Gastroesophageal sphincter (tissue), 4 donors: ENCODE measurements around the gene FNDC3B. TPM values are rescaled to one million over a fixed set of nuclear protein-coding genes. Genes with fewer than 3 reads are reported as not detected.

ENCODE experiments used
- ATAC-seq: fragments of 150-250 bp; one replicate; pipeline ENCODE4 v1.9.1; 2016; ENCODE audit warnings: mild to moderate bottlenecking, moderate library complexity
- H3K27ac ChIP-seq, 4 donors: fragments of 200-600 bp; sonication (generic) in 3 of 4; 1 replicate in 3 of 4; 2 replicates in 1 of 4; pipeline ENCODE4 v1.5.1; 2016 to 2019
- H3K27me3 ChIP-seq: fragments of 200-600 bp; sonication (generic); one replicate; pipeline ENCODE4 v1.5.1; 2019
- H3K36me3 ChIP-seq, 2 donors: fragments of 200-600 bp; sonication (generic); one replicate each; pipeline ENCODE4 v1.5.1; 2019; ENCODE audit warnings: control low read depth in 1 of 2
- H3K4me1 ChIP-seq, 3 donors: fragments of 200-600 bp; sonication (generic); 1 replicate in 2 of 3; 2 replicates in 1 of 3; pipeline ENCODE4 v1.5.1; 2016 to 2019; ENCODE audit warnings: control low read depth in 2 of 3
- H3K4me3 ChIP-seq, 2 donors: fragments of 200-600 bp; sonication (generic); one replicate each; pipeline ENCODE4 v1.5.1; 2019; ENCODE audit warnings: mild to moderate bottlenecking in 1 of 2, moderate library complexity in 1 of 2
- H3K9me3 ChIP-seq, 3 donors: fragments of 200-600 bp; sonication (generic); one replicate each; pipeline ENCODE4 v1.5.1; 2017 to 2019; ENCODE audit warnings: control low read depth in 2 of 3
- CTCF ChIP-seq, 4 experiments: fragments of 200-600 bp in 2 of 4; fragments of 450-650 bp in 2 of 4; sonication (generic) in 1 of 4; IDR thresholded peaks; one replicate each; pipeline ENCODE4 v1.5.1; 2017 to 2019; ENCODE audit warnings: antibody characterized with exemption in 4 of 4, mild to moderate bottlenecking in 2 of 4, moderate library complexity in 2 of 4
- EP300 ChIP-seq: sonication (generic); formaldehyde crosslinking; IDR thresholded peaks from one replicate; pipeline ENCODE4 v1.6.1; 2017; ENCODE audit warnings: antibody characterized with exemption, mild to moderate bottlenecking
- POLR2A ChIP-seq, 2 donors: fragments of 450-650 bp; IDR thresholded peaks; one replicate each; pipeline ENCODE4 v1.6.1; 2017; ENCODE audit warnings: antibody characterized with exemption in 2 of 2, mild to moderate bottlenecking in 2 of 2, moderate library complexity in 1 of 2
- POLR2AphosphoS5 ChIP-seq: sonication (generic); formaldehyde crosslinking; IDR thresholded peaks from one replicate; pipeline ENCODE4 v1.6.1; 2017; ENCODE audit warnings: antibody characterized with exemption
- WGBS, 2 donors: methylation state at CpG; one replicate each; pipeline ENCODE4 v1.1.5; 2018; ENCODE audit warnings: low coverage in 1 of 2; 5-methylcytosine and 5-hydroxymethylcytosine counted together
- total RNA-seq, 4 donors: library from RNA; depleted of rRNA; stranded (reverse); fragments of >200 nt; gene quantifications; one replicate each; pipeline ENCODE4 v1.1.0, GENCODE V29; 2016

Gene FNDC3B
- total RNA-seq, 4 donors from 2014 or later: 53.1 to 97.2 (median 70.8) TPM

- 64 to 69% methylated on average over 3 of the region's 3 CpGs for WGBS, 2 donors
- no peaks in the 10 kb centered on the region for H3K36me3 ChIP-seq
- ATAC-seq: no peak
- H3K4me3 ChIP-seq: no peak overlapping the region
- H3K4me1 ChIP-seq: peaks cover 28 to 100% (median 32%) of the 10 kb centered on the region in 3 donors
- no peaks in the 10 kb centered on the region for H3K9me3 ChIP-seq
- no peak overlapping the region for H3K27ac ChIP-seq
- H3K27me3 ChIP-seq: no peaks in the 10 kb centered on the region
- no peak for TF ChIP-seq POLR2A (IDR thresholded peaks at IDR 0.05)
- TF ChIP-seq EP300: no peak
- TF ChIP-seq CTCF (IDR thresholded peaks at IDR 0.05): no peak
- TF ChIP-seq POLR2AphosphoS5: no peak
Observed at GRCh38 chr3:172069478-172069877, 30.1 kb downstream of the FNDC3B start.

- Histone ChIP-seq H3K36me3 (no peaks in the 10 kb centered on the region), H3K9me3 (no peaks in the 10 kb centered on the region), H3K4me1 (peaks cover 30 to 100% (median 32%) of the 10 kb centered on the region in 3 donors), H3K27ac (no peak overlapping the region), H3K4me3 (no peak overlapping the region), H3K27me3 (no peaks in the 10 kb centered on the region)
- WGBS, 2 donors: 69 to 71% methylated on average over 6 of the region's 6 CpGs
- ATAC-seq: no peak
- TF ChIP-seq POLR2AphosphoS5: no peak
- TF ChIP-seq EP300: no peak
- TF ChIP-seq CTCF (IDR thresholded peaks at IDR 0.05): no peak
Observed at GRCh38 chr3:172070269-172070668, 30.9 kb downstream of the FNDC3B start.

- Histone ChIP-seq H3K4me3 (no peak overlapping the region), H3K27ac (no peak overlapping the region), H3K9me3 (no peaks in the 10 kb centered on the region), H3K4me1 (peaks cover 25 to 95% (median 26%) of the 10 kb centered on the region in 3 donors), H3K27me3 (no peaks in the 10 kb centered on the region), H3K36me3 (no peaks in the 10 kb centered on the region)
- 57 to 81% methylated on average over 1 to 2 of the region's 2 CpGs for WGBS, 2 donors
- TF ChIP-seq CTCF (IDR thresholded peaks at IDR 0.05): no peak
- no peak for TF ChIP-seq EP300
- no peak for TF ChIP-seq POLR2AphosphoS5
- no peak for TF ChIP-seq POLR2A (IDR thresholded peaks at IDR 0.05)
- no peak for ATAC-seq
Observed at GRCh38 chr3:172070802-172071201, 31.4 kb downstream of the FNDC3B start.

- Histone ChIP-seq H3K9me3 (no peaks in the 10 kb centered on the region), H3K4me3 (no peak overlapping the region), H3K4me1 (peaks cover 18 to 85% (median 20%) of the 10 kb centered on the region in 3 donors), H3K27ac (no peak overlapping the region), H3K36me3 (no peaks in the 10 kb centered on the region), H3K27me3 (no peaks in the 10 kb centered on the region)
- WGBS, 2 donors: 91 to 92% methylated on average over 8 of the region's 8 CpGs
- TF ChIP-seq POLR2A (IDR thresholded peaks at IDR 0.05): no peak
- no peak for TF ChIP-seq EP300
- TF ChIP-seq POLR2AphosphoS5: no peak
- no peak for TF ChIP-seq CTCF (IDR thresholded peaks at IDR 0.05)
- no peak for ATAC-seq
Observed at GRCh38 chr3:172071780-172072330, 32.5 kb downstream of the FNDC3B start.

GRCh38 chr3:172072543-172072942 lies 33.2 kb downstream of the FNDC3B start:
- no peaks in the 10 kb centered on the region for H3K27me3 ChIP-seq
- TF ChIP-seq EP300 (no peak), CTCF (IDR thresholded peaks at IDR 0.05) (no peak), POLR2AphosphoS5 (no peak), POLR2A (IDR thresholded peaks at IDR 0.05) (no peak)
- no peaks in the 10 kb centered on the region for H3K9me3 ChIP-seq
- peaks cover 16 to 78% (median 20%) of the 10 kb centered on the region in 3 donors for H3K4me1 ChIP-seq
- ATAC-seq: no peak
- no peak overlapping the region for H3K27ac ChIP-seq
- 84 to 91% methylated on average over 4 of the region's 4 CpGs for WGBS, 2 donors
- no peaks in the 10 kb centered on the region for H3K36me3 ChIP-seq
- no peak overlapping the region for H3K4me3 ChIP-seq
